ENCODE measurements around the gene ENOX2.
"Not testable (repeated sequence)": the region's sequence is repeated elsewhere in the genome, so short reads cannot be mapped to it uniquely, and the experiment has no call there.

The ENOX2 gene

GRCh38 chrX:130902783-130903613 is at the start of gene ENOX2:
TSS of gene ENOX2 (minus strand) at chrX:130903209. CDS start at chrX:130703216, 199,993 bp downstream.
- Histone ChIP-seq H3K4me1 (ENCODE audit: insufficient read depth, low read length) (peaks cover 3% of the 10 kb centered on the region), H3K27me3 (ENCODE audit: insufficient read depth, low read length) (no peaks in the 10 kb centered on the region), H2AFZ (ENCODE audit: low read depth, low read length) (peak within 1 kb of the TSS; percentile 58), H3K4me3 (ENCODE audit: low read length) (peak within 1 kb of the TSS; percentile 79), H3K36me3 (ENCODE audit: insufficient read depth, low read length) (no peaks in the 10 kb centered on the region), H3K9me3 (ENCODE audit: low read length) (no peaks in the 10 kb centered on the region)

- no peak overlapping the region for H2AFZ ChIP-seq (ENCODE audit: low read depth, low read length)
- H3K4me3 ChIP-seq (ENCODE audit: low read length): no peak overlapping the region
- no peaks in the 10 kb centered on the region for H3K36me3 ChIP-seq (ENCODE audit: insufficient read depth, low read length)
- H3K4me1 ChIP-seq (ENCODE audit: insufficient read depth, low read length): no peaks in the 10 kb centered on the region
- no peaks in the 10 kb centered on the region for H3K9me3 ChIP-seq (ENCODE audit: low read length)
- peaks cover 6% of the 10 kb centered on the region for H3K27me3 ChIP-seq (ENCODE audit: insufficient read depth, low read length)
These were observed 49.4 kb upstream of the ENOX2 start for GRCh38 chrX:130952266-130953043.

GRCh38 chrX:130944230-130944629 is 41.2 kb upstream of the ENOX2 start:
- Histone ChIP-seq H3K4me3 (ENCODE audit: low read length) (no peak overlapping the region), H3K9me3 (ENCODE audit: low read length) (no peaks in the 10 kb centered on the region), H2AFZ (ENCODE audit: low read depth, low read length) (no peak overlapping the region), H3K4me1 (ENCODE audit: insufficient read depth, low read length) (no peaks in the 10 kb centered on the region), H3K27me3 (ENCODE audit: insufficient read depth, low read length) (peaks cover 10% of the 10 kb centered on the region), H3K36me3 (ENCODE audit: insufficient read depth, low read length) (no peaks in the 10 kb centered on the region)

GRCh38 chrX:130937101-130937500 is 34.1 kb upstream of the ENOX2 start:
- H2AFZ ChIP-seq (ENCODE audit: low read depth, low read length): no peak overlapping the region
- H3K4me3 ChIP-seq (ENCODE audit: low read length): no peak overlapping the region
- H3K9me3 ChIP-seq (ENCODE audit: low read length): no peaks in the 10 kb centered on the region
- no peaks in the 10 kb centered on the region for H3K27me3 ChIP-seq (ENCODE audit: insufficient read depth, low read length)
- no peaks in the 10 kb centered on the region for H3K36me3 ChIP-seq (ENCODE audit: insufficient read depth, low read length)
- no peaks in the 10 kb centered on the region for H3K4me1 ChIP-seq (ENCODE audit: insufficient read depth, low read length)

- H2AFZ ChIP-seq (ENCODE audit: low read depth, low read length): no peak overlapping the region
- no peak overlapping the region for H3K4me3 ChIP-seq (ENCODE audit: low read length)
- H3K4me1 ChIP-seq (ENCODE audit: insufficient read depth, low read length): no peaks in the 10 kb centered on the region
- no peaks in the 10 kb centered on the region for H3K27me3 ChIP-seq (ENCODE audit: insufficient read depth, low read length)
- no peaks in the 10 kb centered on the region for H3K36me3 ChIP-seq (ENCODE audit: insufficient read depth, low read length)
- H3K9me3 ChIP-seq (ENCODE audit: low read length): no peaks in the 10 kb centered on the region
These were observed 30.3 kb upstream of the ENOX2 start for GRCh38 chrX:130933358-130933757.

- not testable (repeated sequence) for H3K4me3 ChIP-seq (ENCODE audit: low read length); H3K27me3 ChIP-seq (ENCODE audit: insufficient read depth, low read length); H3K36me3 ChIP-seq (ENCODE audit: insufficient read depth, low read length); H3K4me1 ChIP-seq (ENCODE audit: insufficient read depth, low read length); H2AFZ ChIP-seq (ENCODE audit: low read depth, low read length); H3K9me3 ChIP-seq (ENCODE audit: low read length)
These were observed 17.4 kb upstream of the ENOX2 start for GRCh38 chrX:130920405-130920804.

GRCh38 chrX:130919676-130920075 is 16.7 kb upstream of the ENOX2 start:
- H3K4me1 ChIP-seq (ENCODE audit: insufficient read depth, low read length); H3K4me3 ChIP-seq (ENCODE audit: low read length); H3K36me3 ChIP-seq (ENCODE audit: insufficient read depth, low read length); H3K9me3 ChIP-seq (ENCODE audit: low read length); H3K27me3 ChIP-seq (ENCODE audit: insufficient read depth, low read length); H2AFZ ChIP-seq (ENCODE audit: low read depth, low read length): not testable (repeated sequence)

- not testable (repeated sequence) for H3K9me3 ChIP-seq (ENCODE audit: low read length); H3K27me3 ChIP-seq (ENCODE audit: insufficient read depth, low read length); H2AFZ ChIP-seq (ENCODE audit: low read depth, low read length); H3K4me3 ChIP-seq (ENCODE audit: low read length); H3K4me1 ChIP-seq (ENCODE audit: insufficient read depth, low read length); H3K36me3 ChIP-seq (ENCODE audit: insufficient read depth, low read length)
These were observed 15.5 kb upstream of the ENOX2 start for GRCh38 chrX:130918498-130918897.

- H3K27me3 ChIP-seq (ENCODE audit: insufficient read depth, low read length): no peaks in the 10 kb centered on the region
- H3K36me3 ChIP-seq (ENCODE audit: insufficient read depth, low read length): no peaks in the 10 kb centered on the region
- H2AFZ ChIP-seq (ENCODE audit: low read depth, low read length): no peak overlapping the region
- no peak overlapping the region for H3K4me3 ChIP-seq (ENCODE audit: low read length)
- no peaks in the 10 kb centered on the region for H3K4me1 ChIP-seq (ENCODE audit: insufficient read depth, low read length)
- H3K9me3 ChIP-seq (ENCODE audit: low read length): no peaks in the 10 kb centered on the region
These were observed 13.8 kb upstream of the ENOX2 start for GRCh38 chrX:130916636-130917422.

- H3K27me3 ChIP-seq (ENCODE audit: insufficient read depth, low read length): no peaks in the 10 kb centered on the region
- H3K4me1 ChIP-seq (ENCODE audit: insufficient read depth, low read length): no peaks in the 10 kb centered on the region
- no peak overlapping the region for H2AFZ ChIP-seq (ENCODE audit: low read depth, low read length)
- H3K9me3 ChIP-seq (ENCODE audit: low read length): no peaks in the 10 kb centered on the region
- H3K4me3 ChIP-seq (ENCODE audit: low read length): no peak overlapping the region
- no peaks in the 10 kb centered on the region for H3K36me3 ChIP-seq (ENCODE audit: insufficient read depth, low read length)
These were observed 12.3 kb upstream of the ENOX2 start for GRCh38 chrX:130915302-130915701.

GRCh38 chrX:130909469-130910136 is 6.6 kb upstream of the ENOX2 start:
- no peaks in the 10 kb centered on the region for H3K4me1 ChIP-seq (ENCODE audit: insufficient read depth, low read length)
- H3K4me3 ChIP-seq (ENCODE audit: low read length): no peak overlapping the region
- no peaks in the 10 kb centered on the region for H3K9me3 ChIP-seq (ENCODE audit: low read length)
- H3K36me3 ChIP-seq (ENCODE audit: insufficient read depth, low read length): no peaks in the 10 kb centered on the region
- peaks cover 7% of the 10 kb centered on the region for H3K27me3 ChIP-seq (ENCODE audit: insufficient read depth, low read length)
- no peak overlapping the region for H2AFZ ChIP-seq (ENCODE audit: low read depth, low read length)

- Histone ChIP-seq H3K27me3 (ENCODE audit: insufficient read depth, low read length) (peaks cover 7% of the 10 kb centered on the region), H2AFZ (ENCODE audit: low read depth, low read length) (no peak overlapping the region)
These were observed 3.8 kb upstream of the ENOX2 start for GRCh38 chrX:130906776-130907175.

More at GRCh38 chrX:130906776-130907175, 3.8 kb upstream of the ENOX2 start:
- no peak overlapping the region for H3K4me3 ChIP-seq (ENCODE audit: low read length)
- peaks cover 3% of the 10 kb centered on the region for H3K4me1 ChIP-seq (ENCODE audit: insufficient read depth, low read length)
- no peaks in the 10 kb centered on the region for H3K36me3 ChIP-seq (ENCODE audit: insufficient read depth, low read length)
- H3K9me3 ChIP-seq (ENCODE audit: low read length): no peaks in the 10 kb centered on the region

Data from neuron (in vitro differentiated cells).